GM18502 (cell line): Measurements from ENCODE around the gene CDH13.
A peak's percentile ranks its signal among the peaks of the same experiment; 100 is the strongest.

Experiments used
- ATAC-seq: cut with Tn5 transposase; IDR thresholded peaks from one replicate; pipeline ENCODE4 v1.9.1; 2021; ENCODE audit warnings: mild to moderate bottlenecking; ENCODE audit not compliant: unreplicated experiment, poor library complexity

Gene CDH13

DNA sequence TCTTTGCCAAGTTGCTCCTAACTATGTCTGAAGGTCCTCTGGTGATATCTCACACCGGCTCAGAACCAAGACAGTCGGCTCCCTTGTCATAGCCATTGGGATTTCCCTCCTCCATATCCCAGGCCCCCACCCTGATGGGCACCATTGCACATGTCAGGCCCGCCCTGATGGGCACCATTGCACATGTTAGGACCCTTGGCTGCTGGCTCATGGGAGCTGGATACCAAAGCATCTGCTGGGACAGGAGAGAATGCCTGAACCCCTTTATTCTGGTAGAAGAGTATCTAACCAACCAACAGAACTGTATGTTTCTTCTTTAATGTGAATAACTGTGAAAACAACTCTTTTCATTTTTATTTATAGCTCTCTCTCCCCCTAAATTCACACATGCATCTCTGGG, 726.5 kb downstream of the CDH13 start:
- ATAC-seq: no peak

DNA sequence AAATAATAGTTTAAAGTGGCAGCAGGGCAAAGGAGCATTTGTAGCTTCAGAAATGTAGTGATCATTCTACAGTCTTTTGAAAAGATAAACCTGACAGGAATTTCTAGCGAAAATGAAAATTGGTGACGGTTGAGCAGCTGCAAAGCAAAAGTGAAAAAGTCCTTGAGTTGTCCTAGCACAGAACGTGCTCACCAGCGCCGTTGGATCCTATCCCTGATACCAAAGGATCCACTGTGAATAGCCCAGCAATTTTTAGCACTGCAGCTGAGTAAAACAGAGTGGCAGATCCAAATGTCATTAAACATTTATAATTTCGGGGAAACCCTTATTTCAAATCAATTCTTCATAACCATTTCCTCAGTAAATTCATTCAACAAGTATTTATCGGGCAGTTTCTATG, 727.2 kb downstream of the CDH13 start:
- ATAC-seq: no peak

DNA sequence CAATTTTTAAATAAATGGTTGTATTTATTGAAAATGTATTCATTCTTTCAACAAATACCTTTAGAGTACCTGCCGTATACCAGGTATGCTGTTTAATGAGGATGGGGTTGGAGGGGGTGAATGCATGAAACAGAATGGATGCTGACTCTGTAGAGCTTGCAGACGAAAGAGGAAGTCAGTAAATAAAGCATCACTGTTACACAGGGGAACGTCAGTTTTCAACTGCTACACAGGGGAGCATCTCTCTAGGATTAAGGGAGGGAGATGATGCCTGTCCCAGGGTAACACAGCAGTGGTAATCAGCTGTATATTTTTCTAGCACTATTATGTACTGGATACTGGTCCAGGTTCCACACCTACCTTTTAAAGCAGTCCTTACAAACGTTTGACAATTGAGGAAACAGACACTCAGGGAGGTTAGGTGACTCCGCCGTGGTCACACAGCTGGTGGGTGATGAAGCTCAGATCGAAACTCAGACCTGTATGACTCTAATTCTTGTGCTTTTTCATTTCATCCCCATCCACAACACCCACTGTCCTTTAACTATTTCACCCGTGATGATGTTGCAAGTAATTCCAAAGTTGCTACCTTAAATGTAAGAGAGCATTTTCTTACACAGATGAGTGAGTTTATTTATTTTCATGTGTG, 728.9 kb downstream of the CDH13 start:
- ATAC-seq: no peak

- peak; percentile 66 for ATAC-seq
Measured at GRCh38 chr16:83356266-83356665, 729.5 kb downstream of the CDH13 start.

- no peak for ATAC-seq
Measured at GRCh38 chr16:83356986-83357385, 730.2 kb downstream of the CDH13 start.

DNA sequence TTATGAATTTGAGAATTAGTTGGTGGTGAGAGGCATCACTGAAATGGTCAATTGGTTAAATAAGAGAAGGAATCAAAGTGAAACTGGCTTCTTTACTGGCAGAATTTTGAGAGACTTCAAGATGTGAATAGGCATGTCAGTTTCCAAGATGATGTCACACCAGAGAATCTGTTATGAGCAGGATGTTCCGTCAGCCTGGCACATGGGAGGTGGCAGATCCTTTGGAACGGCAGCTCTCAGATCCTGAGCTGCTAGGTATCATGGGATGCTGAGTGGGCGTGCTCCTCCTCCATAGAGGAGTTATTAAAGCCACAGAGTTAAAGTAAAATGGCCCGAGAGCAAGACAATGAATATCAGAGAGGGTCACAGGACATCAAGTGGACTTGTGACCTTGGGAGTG, 736.8 kb downstream of the CDH13 start:
- ATAC-seq: no peak

DNA sequence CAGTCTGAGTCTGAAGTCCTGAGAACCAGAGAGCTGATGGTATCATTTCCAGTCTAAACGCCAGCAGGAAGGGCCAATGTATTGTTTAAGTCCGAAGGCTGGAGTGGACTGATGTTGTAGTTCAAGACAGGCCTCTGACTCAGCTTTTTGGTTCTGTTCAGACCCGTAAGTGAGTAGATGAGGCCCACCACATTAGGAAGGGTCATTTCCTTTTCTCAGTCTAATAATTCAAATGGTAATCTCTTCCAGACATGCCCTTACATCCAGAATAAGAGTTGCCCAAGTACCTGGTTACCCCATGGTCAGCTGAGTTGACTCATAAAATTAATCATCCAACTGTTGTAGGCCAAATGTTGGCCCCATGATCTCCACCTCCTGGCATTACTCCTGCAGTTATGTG, 738.4 kb downstream of the CDH13 start:
- no peak for ATAC-seq

- ATAC-seq: no peak
Measured at GRCh38 chr16:83366228-83366627, 739.5 kb downstream of the CDH13 start.

- no peak for ATAC-seq
Measured at GRCh38 chr16:83374979-83375378, 748.2 kb downstream of the CDH13 start.

GRCh38 chr16:83389751-83390150, 763.0 kb downstream of the CDH13 start:
- ATAC-seq: no peak

- ATAC-seq: no peak
Measured at GRCh38 chr16:83390759-83391158, 764.0 kb downstream of the CDH13 start.

DNA sequence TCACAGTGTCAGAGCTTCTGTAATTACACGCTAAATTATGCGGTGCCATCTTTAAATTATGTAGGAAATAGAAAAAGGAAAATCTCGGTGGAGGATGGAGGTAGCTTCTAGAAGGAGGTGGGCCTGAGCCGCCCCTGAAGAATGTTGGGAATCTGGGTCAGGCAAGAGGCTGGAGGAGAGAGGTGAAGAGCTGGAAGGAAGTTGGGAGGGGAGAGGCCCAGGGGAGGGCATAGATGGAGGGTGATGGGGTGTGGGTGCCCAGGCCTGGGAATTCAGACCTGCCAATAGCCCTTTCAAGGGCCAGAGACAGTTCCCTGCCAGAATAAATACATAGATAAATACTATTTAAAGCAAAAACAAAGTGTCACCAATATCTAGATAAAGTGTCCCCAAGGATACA, 766.0 kb downstream of the CDH13 start:
- no peak for ATAC-seq

GRCh38 chr16:83393196-83393981, 766.6 kb downstream of the CDH13 start:
- no peak for ATAC-seq

- no peak for ATAC-seq
Measured at GRCh38 chr16:83397601-83398291, 771.0 kb downstream of the CDH13 start.

DNA sequence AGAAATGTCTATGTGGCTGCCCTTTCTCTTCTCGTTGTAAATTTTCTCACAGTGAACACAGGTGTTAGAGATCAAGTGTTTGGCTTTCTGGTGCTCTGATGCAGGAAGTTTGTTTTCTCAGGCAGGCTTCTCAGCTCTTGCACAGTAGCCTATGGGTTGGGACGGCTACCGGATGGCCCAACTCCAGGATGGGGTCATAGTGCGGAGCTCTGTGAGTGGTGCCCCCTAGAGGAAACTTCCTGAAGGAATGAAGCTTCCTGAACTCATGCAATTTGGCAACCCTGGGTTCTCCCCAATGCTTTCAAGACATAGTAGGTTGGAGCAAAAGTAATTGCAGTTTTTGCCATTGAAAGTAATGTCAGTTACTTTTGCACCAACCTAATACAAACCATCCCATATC, 773.5 kb downstream of the CDH13 start:
- ATAC-seq: no peak

DNA sequence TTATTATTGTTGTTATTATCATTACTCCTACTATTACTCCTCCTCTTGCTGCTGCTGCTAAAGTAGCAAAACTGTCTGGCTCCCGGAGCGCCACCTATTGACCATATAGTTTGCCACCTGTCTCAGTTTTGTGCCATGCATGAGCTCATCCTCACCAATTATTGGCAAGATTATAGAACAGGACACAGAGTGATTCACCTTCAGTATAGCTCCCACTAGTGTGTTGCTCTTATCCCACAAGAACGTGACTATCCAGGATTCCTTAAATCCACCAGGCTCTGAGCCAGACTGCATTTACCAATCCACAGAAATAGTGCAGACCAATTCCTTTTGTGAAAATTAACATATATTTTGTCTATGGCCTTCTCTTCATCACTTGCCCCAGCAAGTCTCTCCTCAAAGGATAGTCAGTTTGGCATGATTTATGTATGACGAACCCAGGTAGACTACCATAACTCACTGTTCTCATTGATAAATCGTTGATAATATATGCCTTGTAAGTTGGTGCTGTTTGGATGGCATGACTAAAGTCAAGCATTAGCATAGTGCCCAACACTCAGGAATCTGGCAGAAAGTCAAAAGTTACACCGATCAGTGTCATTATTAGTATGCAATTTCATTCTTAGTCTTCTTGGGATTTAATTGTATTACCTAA, 775.5 kb downstream of the CDH13 start:
- no peak for ATAC-seq

DNA sequence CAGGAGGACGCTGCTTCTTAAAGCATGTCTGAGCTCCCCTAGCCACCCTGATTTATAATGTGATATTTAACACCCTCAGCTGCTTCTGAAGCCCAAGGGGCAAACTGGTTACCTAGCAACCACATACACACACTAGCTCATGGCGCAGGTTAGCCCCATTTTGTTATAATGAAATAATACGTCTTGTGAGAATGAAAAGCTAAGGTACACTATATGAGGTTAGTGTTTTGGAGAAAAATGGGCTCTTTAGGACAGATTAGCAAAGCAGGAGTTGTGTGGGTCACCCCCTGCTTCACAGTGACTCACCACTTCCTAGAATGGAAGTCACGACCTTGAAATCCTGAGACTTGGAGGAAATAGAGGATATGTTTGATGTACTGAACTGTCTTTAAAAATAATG, 776.2 kb downstream of the CDH13 start:
- ATAC-seq: no peak

DNA sequence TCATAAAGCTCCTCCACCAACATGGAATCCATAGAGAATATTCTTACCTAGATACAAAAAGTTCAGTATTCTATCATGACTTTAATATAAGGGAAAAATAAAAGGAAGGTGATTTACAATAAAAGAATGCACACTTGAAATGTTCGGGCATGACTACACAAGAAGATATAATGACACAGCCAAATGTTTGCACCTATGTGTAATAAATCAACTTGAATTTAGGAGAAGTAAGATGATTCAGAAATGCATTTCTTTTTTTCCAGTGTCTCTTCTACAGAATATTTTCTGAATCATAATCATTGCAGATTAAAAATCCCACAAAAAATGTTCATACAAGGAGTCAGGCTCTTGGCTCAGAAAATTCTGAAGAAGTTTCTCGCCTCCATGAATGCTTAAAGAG, 777.0 kb downstream of the CDH13 start:
- ATAC-seq: no peak

DNA sequence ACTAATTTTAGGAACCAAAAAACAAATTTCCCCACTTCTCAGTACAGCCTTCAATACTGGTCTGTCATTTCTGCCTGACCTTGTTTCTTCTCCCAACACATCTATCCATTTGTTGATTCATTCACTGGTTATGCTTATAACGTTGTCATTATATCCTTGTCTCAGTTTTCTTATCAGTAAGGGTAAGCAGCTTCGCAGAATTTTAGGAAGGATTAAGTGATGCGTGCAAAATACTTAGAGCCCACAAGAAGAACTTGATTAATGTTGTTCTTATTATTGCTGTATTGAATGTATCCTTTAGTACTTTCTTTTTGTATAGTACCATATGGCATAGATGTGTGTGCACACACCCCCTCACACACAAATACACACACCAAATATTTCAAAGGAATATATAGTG, 777.5 kb downstream of the CDH13 start:
- ATAC-seq: no peak

GRCh38 chr16:83407928-83408327, 781.2 kb downstream of the CDH13 start:
- no peak for ATAC-seq

- no peak for ATAC-seq
Measured at GRCh38 chr16:83409347-83409746, 782.6 kb downstream of the CDH13 start.
